ENCODE measurements around the gene MED16.
A peak's percentile ranks its signal among the peaks of the same experiment; 100 is the strongest.

MED16 gene

GRCh38 chr19:924553-925086 is 31.6 kb upstream of the MED16 start:
- no peak for TF ChIP-seq POLR2A (IDR thresholded peaks at IDR 0.05; ENCODE audit: low read depth, low read length)
- TF ChIP-seq SPI1 (IDR thresholded peaks at IDR 0.05; ENCODE audit: low read depth, low read length) = no peak
- no peak for TF ChIP-seq TAF1 (IDR thresholded peaks at IDR 0.05; ENCODE audit: low read depth, low read length)
- no peak for TF ChIP-seq POU2F2 (IDR thresholded peaks at IDR 0.05; ENCODE audit: low read depth, low read length)
- no peak for TF ChIP-seq POLR2AphosphoS5 (IDR thresholded peaks at IDR 0.05; ENCODE audit: low read depth, low read length)
- TF ChIP-seq PAX5 (IDR thresholded peaks at IDR 0.05; ENCODE audit: insufficient read depth, low read length, severe bottlenecking) = no peak
- DNase-seq (ENCODE audit: insufficient read length, low spot score) (no peak), FAIRE-seq (peak; percentile 93)

- DNase-seq (ENCODE audit: insufficient read length, low spot score) (no peak), FAIRE-seq (peak; percentile 90)
- TF ChIP-seq TAF1 (IDR thresholded peaks at IDR 0.05; ENCODE audit: low read depth, low read length) (no peak), POLR2AphosphoS5 (IDR thresholded peaks at IDR 0.05; ENCODE audit: low read depth, low read length) (no peak), POU2F2 (IDR thresholded peaks at IDR 0.05; ENCODE audit: low read depth, low read length) (no peak), POLR2A (IDR thresholded peaks at IDR 0.05; ENCODE audit: low read depth, low read length) (no peak), PAX5 (IDR thresholded peaks at IDR 0.05; ENCODE audit: insufficient read depth, low read length, severe bottlenecking) (no peak), SPI1 (IDR thresholded peaks at IDR 0.05; ENCODE audit: low read depth, low read length) (no peak)
These were observed 27.3 kb upstream of the MED16 start for GRCh38 chr19:920051-920864.

GRCh38 chr19:919199-920050 is 26.4 kb upstream of the MED16 start:
- DNase-seq (ENCODE audit: insufficient read length, low spot score) (no peak), FAIRE-seq (peak; percentile 23)
- no peak for TF ChIP-seq TAF1 (IDR thresholded peaks at IDR 0.05; ENCODE audit: low read depth, low read length)
- no peak for TF ChIP-seq SPI1 (IDR thresholded peaks at IDR 0.05; ENCODE audit: low read depth, low read length)
- no peak for TF ChIP-seq POU2F2 (IDR thresholded peaks at IDR 0.05; ENCODE audit: low read depth, low read length)
- TF ChIP-seq PAX5 (IDR thresholded peaks at IDR 0.05; ENCODE audit: insufficient read depth, low read length, severe bottlenecking) = no peak
- no peak for TF ChIP-seq POLR2AphosphoS5 (IDR thresholded peaks at IDR 0.05; ENCODE audit: low read depth, low read length)
- no peak for TF ChIP-seq POLR2A (IDR thresholded peaks at IDR 0.05; ENCODE audit: low read depth, low read length)

- FAIRE-seq (peak; percentile 41), DNase-seq (ENCODE audit: insufficient read length, low spot score) (no peak)
- TF ChIP-seq POU2F2 (IDR thresholded peaks at IDR 0.05; ENCODE audit: low read depth, low read length) = no peak
- no peak for TF ChIP-seq SPI1 (IDR thresholded peaks at IDR 0.05; ENCODE audit: low read depth, low read length)
- no peak for TF ChIP-seq POLR2A (IDR thresholded peaks at IDR 0.05; ENCODE audit: low read depth, low read length)
- no peak for TF ChIP-seq TAF1 (IDR thresholded peaks at IDR 0.05; ENCODE audit: low read depth, low read length)
- no peak for TF ChIP-seq PAX5 (IDR thresholded peaks at IDR 0.05; ENCODE audit: insufficient read depth, low read length, severe bottlenecking)
- no peak for TF ChIP-seq POLR2AphosphoS5 (IDR thresholded peaks at IDR 0.05; ENCODE audit: low read depth, low read length)
These were observed 25.7 kb upstream of the MED16 start for GRCh38 chr19:918481-919198.

GRCh38 chr19:918152-918437 is 25.1 kb upstream of the MED16 start:
- TF ChIP-seq POU2F2 (IDR thresholded peaks at IDR 0.05; ENCODE audit: low read depth, low read length) (no peak), SPI1 (IDR thresholded peaks at IDR 0.05; ENCODE audit: low read depth, low read length) (no peak), TAF1 (IDR thresholded peaks at IDR 0.05; ENCODE audit: low read depth, low read length) (no peak), POLR2A (IDR thresholded peaks at IDR 0.05; ENCODE audit: low read depth, low read length) (no peak), PAX5 (IDR thresholded peaks at IDR 0.05; ENCODE audit: insufficient read depth, low read length, severe bottlenecking) (no peak), POLR2AphosphoS5 (IDR thresholded peaks at IDR 0.05; ENCODE audit: low read depth, low read length) (no peak)
- no peak for FAIRE-seq
- DNase-seq (ENCODE audit: insufficient read length, low spot score) = no peak

GRCh38 chr19:917323-918151 is 24.6 kb upstream of the MED16 start, which contains the start of gene KISS1R:
KISS1R (plus strand) TSS chr19:917333; CDS start chr19:917503, 170 bp downstream.
- TF ChIP-seq PAX5 (IDR thresholded peaks at IDR 0.05; ENCODE audit: insufficient read depth, low read length, severe bottlenecking) (peak; percentile 42), SPI1 (IDR thresholded peaks at IDR 0.05; ENCODE audit: low read depth, low read length) (no peak)
- FAIRE-seq (peak; percentile 35), DNase-seq (ENCODE audit: insufficient read length, low spot score) (no peak)

- no peak for FAIRE-seq
- DNase-seq (ENCODE audit: insufficient read length, low spot score) = no peak
- TF ChIP-seq POLR2A (IDR thresholded peaks at IDR 0.05; ENCODE audit: low read depth, low read length) (no peak), PAX5 (IDR thresholded peaks at IDR 0.05; ENCODE audit: insufficient read depth, low read length, severe bottlenecking) (no peak), POLR2AphosphoS5 (IDR thresholded peaks at IDR 0.05; ENCODE audit: low read depth, low read length) (no peak)
These were observed 23.8 kb upstream of the MED16 start for GRCh38 chr19:916645-917322.

Measured in GM12891 (cell line).